Calu3 (cell line): Measurements from ENCODE around the gene PAQR6. TPM values are rescaled to one million over a fixed set of nuclear protein-coding genes. Genes with fewer than 3 reads are reported as not detected.

Source experiments
- BruUV-seq: library from RNA; stranded (reverse); fragments of 400-500 nt; replicated peaks from 2 replicates; lab custom pipeline; 2021; lab: Mats Ljungman, UMichigan
- CTCF ChIA-PET: fragments of 300-600 bp; sonication (Branson Sonifier 250); formaldehyde crosslinking; loops from one replicate; lab custom pipeline; 2022; ENCODE audit warnings: antibody characterized with exemption; lab: Charles Lee
- DNase-seq: peaks from one replicate; pipeline ENCODE4 v3.0.0; 2022
- H3K27ac Mint-ChIP-seq: one replicate; pipeline ENCODE4 v1.8.0; 2022; ENCODE audit warnings: mixed read lengths; ENCODE audit not compliant: unreplicated experiment
- H3K27me3 Mint-ChIP-seq: one replicate; pipeline ENCODE4 v1.8.0; 2022; ENCODE audit warnings: mixed read lengths; ENCODE audit not compliant: unreplicated experiment
- H3K36me3 Mint-ChIP-seq: one replicate; pipeline ENCODE4 v1.8.0; 2022; ENCODE audit warnings: mild to moderate bottlenecking, moderate library complexity, mixed read lengths; ENCODE audit not compliant: insufficient read depth, unreplicated experiment
- H3K4me1 Mint-ChIP-seq: one replicate; pipeline ENCODE4 v1.8.0; 2022; ENCODE audit warnings: mild to moderate bottlenecking, low read depth, mixed read lengths; ENCODE audit not compliant: unreplicated experiment
- H3K4me3 Mint-ChIP-seq: one replicate; pipeline ENCODE4 v1.8.0; 2022; ENCODE audit warnings: mild to moderate bottlenecking, low read depth, moderate library complexity, mixed read lengths; ENCODE audit not compliant: unreplicated experiment
- H3K9me3 Mint-ChIP-seq: one replicate; pipeline ENCODE4 v1.8.0; 2022; ENCODE audit warnings: low read depth, mixed read lengths; ENCODE audit not compliant: unreplicated experiment
- intact Hi-C: fragments of 100-400 bp; cut with micrococcal nuclease; formaldehyde crosslinking; loops from one replicate; pipeline ENCODE4 v1.10.0; 2022; ENCODE audit not compliant: unreplicated experiment
- total RNA-seq: library from RNA; stranded (reverse); gene quantifications from 2 replicates; pipeline ENCODE4 v1.2.3, GENCODE V29; 2022
- TF ChIP-seq, protein P1 (sequence below): fragments of 200-600 bp; IDR thresholded peaks from one replicate; pipeline ENCODE4 v1.8.0; 2022; ENCODE audit warnings: antibody characterized with exemption; ENCODE audit not compliant: unreplicated experiment

Gene PAQR6
- total RNA-seq, 1 experiment from 2014 or later = 20.4 TPM

DNA sequence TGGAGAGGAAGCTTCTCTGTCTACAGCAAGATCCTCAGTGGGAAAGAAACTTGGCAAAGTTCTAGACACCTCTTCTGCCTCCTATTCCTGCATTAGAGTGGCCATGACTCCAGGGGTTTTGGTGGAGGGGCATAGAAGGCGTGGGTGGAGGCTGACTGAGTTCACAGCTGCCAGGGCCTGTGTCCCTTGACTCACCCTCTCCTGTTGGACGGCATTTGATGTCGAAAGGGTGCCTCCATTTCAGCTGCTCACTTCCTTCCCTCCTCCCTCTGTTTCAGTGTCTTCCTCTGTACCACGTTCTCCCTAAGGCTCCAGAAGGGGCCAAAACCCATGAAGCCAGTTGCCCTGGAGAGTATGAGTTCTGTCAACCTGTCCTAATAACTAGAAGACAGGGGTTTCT lies 36.9 kb upstream of the PAQR6 start:
- Mint-ChIP-seq H3K4me1 (peaks cover 19% of the 10 kb centered on the region), H3K9me3 (no peaks in the 10 kb centered on the region)
- no peak for DNase-seq

DNA sequence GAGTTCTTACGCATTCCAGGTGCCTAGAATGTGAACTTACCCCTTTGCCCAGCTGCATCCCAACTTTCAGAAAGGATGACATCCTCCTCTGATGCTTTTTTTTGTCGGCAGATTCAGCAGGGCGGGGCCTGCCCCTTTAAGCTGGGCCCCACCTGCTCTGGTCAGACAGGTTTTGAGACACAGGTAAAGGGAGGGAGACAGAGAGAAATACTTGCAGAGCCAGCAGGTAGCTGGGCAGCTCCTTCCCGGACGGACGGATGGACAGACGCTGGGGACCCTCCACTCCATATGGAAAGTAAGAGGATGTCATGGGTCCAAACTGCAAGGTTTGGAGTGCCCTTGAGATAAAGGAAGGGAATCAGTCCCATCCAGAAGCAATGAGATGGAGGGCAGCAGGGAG lies 36.3 kb upstream of the PAQR6 start, which contains the start of gene TMEM79:
Gene TMEM79, plus strand, starts transcription at position 214 of the 400 bp plus-strand sequence. CDS start 902 bp downstream, outside the sequence.
- H3K36me3 Mint-ChIP-seq = peaks cover 45% of the 10 kb centered on the region
- BruUV-seq = no TSS peak
- intact Hi-C loops = loop anchor here (5.0 kb wide), 2 partner anchors 53 to 218 kb away; partner anchors contain the start of genes CCT3, MEF2D and TSACC
- H3K4me1 Mint-ChIP-seq = peaks cover 19% of the 10 kb centered on the region
- no peaks in the 10 kb centered on the region for H3K27me3 Mint-ChIP-seq
- TF ChIP-seq, protein P1, sequence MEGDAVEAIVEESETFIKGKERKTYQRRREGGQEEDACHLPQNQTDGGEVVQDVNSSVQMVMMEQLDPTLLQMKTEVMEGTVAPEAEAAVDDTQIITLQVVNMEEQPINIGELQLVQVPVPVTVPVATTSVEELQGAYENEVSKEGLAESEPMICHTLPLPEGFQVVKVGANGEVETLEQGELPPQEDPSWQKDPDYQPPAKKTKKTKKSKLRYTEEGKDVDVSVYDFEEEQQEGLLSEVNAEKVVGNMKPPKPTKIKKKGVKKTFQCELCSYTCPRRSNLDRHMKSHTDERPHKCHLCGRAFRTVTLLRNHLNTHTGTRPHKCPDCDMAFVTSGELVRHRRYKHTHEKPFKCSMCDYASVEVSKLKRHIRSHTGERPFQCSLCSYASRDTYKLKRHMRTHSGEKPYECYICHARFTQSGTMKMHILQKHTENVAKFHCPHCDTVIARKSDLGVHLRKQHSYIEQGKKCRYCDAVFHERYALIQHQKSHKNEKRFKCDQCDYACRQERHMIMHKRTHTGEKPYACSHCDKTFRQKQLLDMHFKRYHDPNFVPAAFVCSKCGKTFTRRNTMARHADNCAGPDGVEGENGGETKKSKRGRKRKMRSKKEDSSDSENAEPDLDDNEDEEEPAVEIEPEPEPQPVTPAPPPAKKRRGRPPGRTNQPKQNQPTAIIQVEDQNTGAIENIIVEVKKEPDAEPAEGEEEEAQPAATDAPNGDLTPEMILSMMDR = no peak
- CTCF ChIA-PET = interaction anchor here (0.5 to 1.7 kb wide), 8 partner anchors 12 to 138 kb away, joined by 3 to 4 read pairs (median 3); no protein-coding TSS in a partner anchor
- H3K9me3 Mint-ChIP-seq = no peaks in the 10 kb centered on the region
- peak within 1 kb of the TSS; percentile 72 for H3K4me3 Mint-ChIP-seq
- peak within 1 kb of the TSS; percentile 78 for H3K27ac Mint-ChIP-seq
- DNase-seq = peak; percentile 74

More for the DNA sequence above, 36.9 kb upstream of the PAQR6 start:
- no TSS peak for BruUV-seq
- no peak overlapping the region for H3K27ac Mint-ChIP-seq
- H3K4me3 Mint-ChIP-seq = peak overlapping the region; percentile 72
- H3K27me3 Mint-ChIP-seq = no peaks in the 10 kb centered on the region
- CTCF ChIA-PET = interaction anchor here (0.5 to 1.4 kb wide), 4 partner anchors 12 to 57 kb away, joined by 3 to 4 read pairs (median 4); no protein-coding TSS in a partner anchor
- peaks cover 45% of the 10 kb centered on the region for H3K36me3 Mint-ChIP-seq
- intact Hi-C loops = loop anchor here (5.0 kb wide), 2 partner anchors 53 to 218 kb away; partner anchors contain the start of genes CCT3, MEF2D and TSACC
- TF ChIP-seq, protein P1 = no peak

DNA sequence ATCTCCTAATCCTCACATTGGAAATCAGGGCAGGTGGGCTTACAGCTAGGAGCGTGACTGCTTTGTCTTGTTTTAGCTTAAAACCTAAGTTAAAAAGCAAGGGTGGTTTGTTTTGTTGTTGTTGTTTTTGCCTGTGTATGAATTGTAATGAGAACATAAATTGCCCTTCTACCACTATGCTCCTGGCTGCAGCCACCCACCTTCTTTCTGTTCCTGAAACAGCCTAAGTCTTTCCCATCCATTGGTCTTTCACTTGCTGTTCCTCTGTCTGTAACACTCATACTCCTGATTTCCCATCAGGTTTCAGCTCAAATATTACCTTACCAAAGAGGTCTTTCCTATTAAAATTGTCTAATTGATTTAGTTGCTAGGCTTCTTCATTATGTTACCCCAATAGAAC lies 35.7 kb upstream of the PAQR6 start:
- Mint-ChIP-seq H3K9me3 (no peaks in the 10 kb centered on the region), H3K4me1 (peaks cover 19% of the 10 kb centered on the region), H3K27me3 (no peaks in the 10 kb centered on the region), H3K27ac (peak overlapping the region; percentile 78), H3K36me3 (peaks cover 40% of the 10 kb centered on the region), H3K4me3 (peak overlapping the region; percentile 72)
- TF ChIP-seq, protein P1 = no peak
- DNase-seq = no peak
- CTCF ChIA-PET = interaction anchor here (0.7 to 2.2 kb wide), 7 partner anchors 36 to 169 kb away, joined by 3 to 8 read pairs (median 3); partner anchors contain the start of gene LMNA
- intact Hi-C loops = loop anchor here (5.0 kb wide), 2 partner anchors 54 to 219 kb away; partner anchors contain the start of genes CCT3, MEF2D and TSACC
- BruUV-seq = no TSS peak

DNA sequence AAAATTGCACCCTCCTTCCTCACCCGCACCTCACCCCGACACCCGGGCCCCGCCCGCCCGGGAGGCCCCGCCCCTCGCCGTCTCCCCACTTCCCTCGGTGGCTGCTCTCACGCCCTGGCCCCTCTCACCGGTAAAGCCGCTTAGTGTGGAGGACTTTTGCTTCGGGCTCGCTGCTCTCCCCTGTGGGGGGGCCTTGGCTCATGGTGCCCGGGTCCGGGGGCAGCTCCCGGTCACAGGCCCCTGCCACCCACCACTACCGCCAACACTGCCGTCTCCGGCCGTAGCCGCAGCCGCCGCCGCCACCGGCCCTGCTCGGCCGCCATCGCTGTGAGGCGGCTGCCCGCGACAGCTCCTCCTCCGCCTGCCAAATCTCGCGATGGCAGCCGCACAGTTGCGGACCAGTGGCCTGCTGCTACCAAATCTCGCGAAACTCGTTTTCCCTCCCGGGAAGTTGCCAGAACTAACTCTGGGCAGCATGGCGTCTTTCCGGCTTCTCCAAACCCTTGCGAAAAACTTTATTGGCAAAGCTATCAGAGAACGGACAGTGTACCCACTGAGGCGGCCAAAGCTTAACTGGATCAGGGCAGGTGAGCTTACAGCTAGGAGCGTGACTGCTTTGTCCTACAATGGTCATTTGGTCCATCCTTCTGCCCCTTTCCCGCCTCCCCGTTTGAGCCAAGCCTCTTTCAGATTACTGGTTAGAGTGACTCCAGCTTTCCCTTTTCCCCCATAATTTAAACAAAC lies 34.8 kb upstream of the PAQR6 start, which contains the start of gene SMG5:
Gene SMG5, minus strand, starts transcription at position 347 of the 744 bp plus-strand sequence. Its CDS starts 145 bp downstream, at position 202.
- Mint-ChIP-seq H3K4me3 (peak within 1 kb of the TSS; percentile 72), H3K27ac (peak within 1 kb of the TSS; percentile 78), H3K9me3 (no peaks in the 10 kb centered on the region), H3K4me1 (peaks cover 19% of the 10 kb centered on the region), H3K27me3 (no peaks in the 10 kb centered on the region), H3K36me3 (peaks cover 46% of the 10 kb centered on the region)
- BruUV-seq = no TSS peak
- peak; percentile 98 for DNase-seq
- TF ChIP-seq, protein P1 = no peak
- CTCF ChIA-PET = interaction anchor here (0.7 to 2.2 kb wide), 10 partner anchors 9 to 560 kb away, joined by 3 to 8 read pairs (median 4); partner anchors contain the start of genes CCT3, GLMP, LMNA and TSACC
- intact Hi-C loops = loop anchor here (5.0 kb wide), 2 partner anchors 55 to 220 kb away; partner anchors contain the start of genes CCT3, MEF2D and TSACC
